Activated T-cell treated with anti-CD3 and anti-CD28 coated beads for 48 hours (primary cell): Measurements from ENCODE around the gene KIRREL1.

Source experiments
- DNase-seq: peaks from one replicate; pipeline ENCODE4 v3.0.0-alpha.2; 2020; ENCODE audit warnings: low read depth

The KIRREL1 gene

GRCh38 chr1:158007667-158008386, 14.4 kb downstream of the KIRREL1 start:
- DNase-seq: no peak

GRCh38 chr1:158008630-158009029, 15.2 kb downstream of the KIRREL1 start:
- no peak for DNase-seq

GRCh38 chr1:158011714-158012113, 18.3 kb downstream of the KIRREL1 start:
- no peak for DNase-seq

GRCh38 chr1:158013840-158014730, 20.6 kb downstream of the KIRREL1 start:
- no peak for DNase-seq

- no peak for DNase-seq
These were observed 21.4 kb downstream of the KIRREL1 start for GRCh38 chr1:158014731-158015320.

- DNase-seq: no peak
These were observed 23.3 kb downstream of the KIRREL1 start for GRCh38 chr1:158016651-158017335.

GRCh38 chr1:158017800-158018595, 24.6 kb downstream of the KIRREL1 start:
- no peak for DNase-seq

- DNase-seq: no peak
These were observed 25.9 kb downstream of the KIRREL1 start for GRCh38 chr1:158019171-158019868.

GRCh38 chr1:158020259-158020885, 26.9 kb downstream of the KIRREL1 start:
- no peak for DNase-seq

GRCh38 chr1:158020886-158021620, 27.6 kb downstream of the KIRREL1 start:
- DNase-seq: no peak

- DNase-seq: no peak
These were observed 28.3 kb downstream of the KIRREL1 start for GRCh38 chr1:158021721-158022120.

GRCh38 chr1:158022554-158023312, 29.3 kb downstream of the KIRREL1 start:
- no peak for DNase-seq

- DNase-seq: no peak
These were observed 31.3 kb downstream of the KIRREL1 start for GRCh38 chr1:158024737-158025136.

- no peak for DNase-seq
These were observed 32.3 kb downstream of the KIRREL1 start for GRCh38 chr1:158025576-158026230.

GRCh38 chr1:158026651-158027050, 33.2 kb downstream of the KIRREL1 start:
- DNase-seq: no peak

GRCh38 chr1:158027508-158027907, 34.1 kb downstream of the KIRREL1 start:
- DNase-seq: no peak

- no peak for DNase-seq
These were observed 35.5 kb downstream of the KIRREL1 start for GRCh38 chr1:158028969-158029368.

- no peak for DNase-seq
These were observed 41.6 kb downstream of the KIRREL1 start for GRCh38 chr1:158035014-158035413.
